Measurements from ENCODE around the gene ARL8B. TPM values are rescaled to one million over a fixed set of nuclear protein-coding genes. Genes with fewer than 3 reads are reported as not detected.

The ARL8B gene
- total and polyA plus RNA-seq, 9 of the 15 experiments (the other 6 are each of a cell fraction or from before 2014, with no cell fraction given), result 28.5 to 99.4 (median 77.2) TPM

DNA sequence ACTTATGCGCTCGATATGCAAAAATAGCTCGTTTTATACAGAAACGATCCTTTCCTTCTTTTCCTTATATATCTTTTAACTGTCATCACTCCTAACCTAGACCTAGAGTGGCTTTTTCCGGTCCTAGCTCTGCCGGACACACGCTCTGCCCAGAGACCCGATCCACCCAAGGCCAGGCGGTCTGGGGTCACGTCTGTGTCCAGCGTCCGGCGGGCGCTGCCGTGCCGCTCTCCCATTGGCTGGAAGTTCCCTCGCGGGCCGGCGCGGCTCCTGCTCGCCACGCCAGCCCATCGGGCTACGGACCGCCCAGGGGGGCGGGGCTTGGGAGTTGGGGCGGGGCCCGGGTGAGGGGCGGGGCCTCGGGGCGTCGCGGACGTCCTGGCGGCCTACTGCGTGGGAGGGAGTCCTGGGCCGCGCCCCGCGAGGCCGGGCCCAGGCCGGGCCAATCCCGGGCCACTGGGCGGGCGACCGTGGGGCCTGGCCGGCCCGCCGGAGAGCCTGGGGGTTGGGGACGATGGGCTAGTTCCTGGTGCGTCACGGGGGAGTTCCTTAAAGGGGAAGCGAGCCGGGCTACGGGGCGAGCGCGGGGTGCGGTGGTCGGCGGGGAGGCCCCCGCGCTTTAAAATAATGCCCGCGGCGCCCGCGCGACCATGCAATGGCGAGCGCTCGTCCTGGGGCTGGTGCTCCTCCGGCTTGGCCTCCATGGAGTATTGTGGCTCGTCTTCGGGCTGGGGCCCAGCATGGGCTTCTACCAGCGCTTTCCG is 65.2 kb downstream of the ARL8B start, which contains the start of gene EDEM1 (continued):
- no peak; the same call in 1 of the 2 replicates for TF ChIP-seq ZBTB40 (IDR thresholded peaks at IDR 0.05)
- TF ChIP-seq ZBTB40 (CRISPR knock-in tag; IDR thresholded peaks at IDR 0.05), result no peak
- no peak for TF ChIP-seq BCOR (IDR thresholded peaks at IDR 0.05)
- TF ChIP-seq ZSCAN32 (CRISPR knock-in tag; IDR thresholded peaks at IDR 0.05), result 0 out of 2 replicates have a peak, but pooled peaks have one; percentile 12
- peak; percentile 78 for TF ChIP-seq CREM (IDR thresholded peaks at IDR 0.05; ENCODE audit: low read depth)
- no peak for TF ChIP-seq ZFP30 (CRISPR knock-in tag; IDR thresholded peaks at IDR 0.05; ENCODE audit: borderline replicate concordance)
- peak; percentile 91 for TF ChIP-seq CXXC5 (CRISPR knock-in tag; IDR thresholded peaks at IDR 0.05)
- no peak for TF ChIP-seq RUNX1 (IDR thresholded peaks at IDR 0.05; ENCODE audit: low read depth)
- no peak for TF ChIP-seq NELFE (IDR thresholded peaks at IDR 0.05; ENCODE audit: insufficient read depth, insufficient read length)
- TF ChIP-seq GATAD2A (IDR thresholded peaks at IDR 0.05), result no peak
- TF ChIP-seq BMI1 (IDR thresholded peaks at IDR 0.05; ENCODE audit: low read length), result no peak
- no peak for TF ChIP-seq ZNF354B (CRISPR knock-in tag; IDR thresholded peaks at IDR 0.05)
- TF ChIP-seq NFXL1 (CRISPR knock-in tag; IDR thresholded peaks at IDR 0.05), result no peak
- TF ChIP-seq, protein P1, sequence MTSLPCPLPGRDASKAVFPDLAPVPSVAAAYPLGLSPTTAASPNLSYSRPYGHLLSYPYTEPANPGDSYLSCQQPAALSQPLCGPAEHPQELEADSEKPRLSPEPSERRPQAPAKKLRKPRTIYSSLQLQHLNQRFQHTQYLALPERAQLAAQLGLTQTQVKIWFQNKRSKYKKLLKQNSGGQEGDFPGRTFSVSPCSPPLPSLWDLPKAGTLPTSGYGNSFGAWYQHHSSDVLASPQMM (CRISPR knock-in tag; IDR thresholded peaks at IDR 0.05), result no peak
- TF ChIP-seq TSC22D4 (tag; IDR thresholded peaks at IDR 0.05), result no peak
- TF ChIP-seq NR2C2 (CRISPR knock-in tag; IDR thresholded peaks at IDR 0.05), result no peak
- TF ChIP-seq NR2C2 (tag; IDR thresholded peaks at IDR 0.05), result peak; percentile 84
- no peak for TF ChIP-seq ZNF41 (CRISPR knock-in tag; conservative IDR thresholded peaks at IDR 0.05)
- no peak for TF ChIP-seq HNRNPUL1 (IDR thresholded peaks at IDR 0.05; ENCODE audit: low read length)
- TF ChIP-seq ZNF696 (CRISPR knock-in tag; conservative IDR thresholded peaks at IDR 0.05), result no peak
- no peak for TF ChIP-seq FOXA3 (CRISPR knock-in tag; conservative IDR thresholded peaks at IDR 0.05 in 1 of 2, IDR thresholded peaks at IDR 0.05 in 1 of 2)
- TF ChIP-seq DPF2 (IDR thresholded peaks at IDR 0.05), result peak; percentile 52; the same call in 1 of the 2 replicates
- no peak for TF ChIP-seq IRF2 (CRISPR knock-in tag; IDR thresholded peaks at IDR 0.05)

Data from K562 (cell line).